HEK293 (cell line): Measurements from ENCODE around the gene SCARB2.

Experiments
- CTCF ChIA-PET: fragments of 350-600 bp; formaldehyde crosslinking; extraction: SDS; loops from one replicate; lab custom pipeline; 2021; ENCODE audit warnings: antibody characterized with exemption; lab: Yijun Ruan, JAX
- POLR2A ChIA-PET: fragments of 300-600 bp; formaldehyde crosslinking; extraction: SDS; loops from one replicate; lab custom pipeline; 2020; ENCODE audit warnings: antibody characterized with exemption, inconsistent platforms; lab: Yijun Ruan, JAX
- H3K27ac ChIP-seq: fragments of 200-500 bp; sonication (Bioruptor generic); 2 replicates; pipeline ENCODE4 v1.5.1; 2014; ENCODE audit warnings: low read depth, low read length, control low read depth, inconsistent platforms; ENCODE audit errors: extremely low read depth
- H3K36me3 ChIP-seq, 2 experiments: fragments of 200-500 bp in 1 of 2; sonication (Bioruptor generic) in 1 of 2; 1 replicate in 1 of 2; 2 replicates in 1 of 2; pipeline ENCODE4 v1.5.1; 2014 to 2017; ENCODE audit warnings: inconsistent platforms in 2 of 2, low read length in 2 of 2; ENCODE audit not compliant: control insufficient read depth in 2 of 2, insufficient read depth in 1 of 2
- H3K4me1 ChIP-seq: fragments of 200-500 bp; sonication (Bioruptor generic); 2 replicates; pipeline ENCODE4 v1.5.1; 2014; ENCODE audit warnings: mild to moderate bottlenecking, low read length, inconsistent platforms; ENCODE audit not compliant: control insufficient read depth, insufficient read depth
- H3K4me3 ChIP-seq: 2 replicates; pipeline ENCODE4 v1.5.1; 2011; ENCODE audit warnings: low read depth, mild to moderate bottlenecking, control low read depth, low read length, moderate library complexity
- H3K9me3 ChIP-seq: fragments of 200-500 bp; sonication (Bioruptor generic); 2 replicates; pipeline ENCODE4 v1.5.1; 2014; ENCODE audit warnings: low read depth, low read length, inconsistent platforms; ENCODE audit not compliant: control insufficient read depth, insufficient read depth
- GFI1B ChIP-seq: fragments of 450-650 bp; formaldehyde crosslinking; IDR thresholded peaks from 2 replicates; pipeline ENCODE4 v1.5.1; 2016; ENCODE audit warnings: missing biosample characterization, missing genetic modification characterization
- HIC1 ChIP-seq: fragments of 450-650 bp; formaldehyde crosslinking; IDR thresholded peaks from 2 replicates; pipeline ENCODE4 v1.5.1; 2016; ENCODE audit warnings: missing biosample characterization, missing genetic modification characterization
- INSM2 ChIP-seq: fragments of 450-650 bp; formaldehyde crosslinking; IDR thresholded peaks from 2 replicates; pipeline ENCODE4 v1.5.1; 2016; ENCODE audit warnings: missing biosample characterization, missing genetic modification characterization
- KLF9 ChIP-seq: fragments of 450-650 bp; formaldehyde crosslinking; IDR thresholded peaks from 2 replicates; pipeline ENCODE4 v1.5.1; 2016; ENCODE audit warnings: missing biosample characterization, missing genetic modification characterization, low read depth
- PBX3 ChIP-seq: sonication (generic); formaldehyde crosslinking; IDR thresholded peaks from 2 replicates; pipeline ENCODE4 v1.8.1; 2022; ENCODE audit warnings: mild to moderate bottlenecking, moderate library complexity, missing genetic modification reagents
- SP3 ChIP-seq: fragments of 450-650 bp; formaldehyde crosslinking; IDR thresholded peaks from 2 replicates; pipeline ENCODE4 v1.5.1; 2016; ENCODE audit warnings: missing biosample characterization, missing genetic modification characterization
- TRIM28 ChIP-seq: IDR thresholded peaks from 2 replicates; pipeline ENCODE4 v1.6.1; 2011; ENCODE audit warnings: low read length, control low read depth, borderline replicate concordance
- ZBTB49 ChIP-seq: fragments of 450-650 bp; formaldehyde crosslinking; IDR thresholded peaks from 2 replicates; pipeline ENCODE4 v1.5.1; 2016; ENCODE audit warnings: missing biosample characterization, missing genetic modification characterization, low read depth
- ZNF133 ChIP-seq: fragments of 450-650 bp; formaldehyde crosslinking; IDR thresholded peaks from 2 replicates; pipeline ENCODE4 v1.5.1; 2016; ENCODE audit warnings: missing biosample characterization, missing genetic modification characterization
- ZNF140 ChIP-seq: fragments of 450-650 bp; formaldehyde crosslinking; IDR thresholded peaks from 2 replicates; pipeline ENCODE4 v1.5.1; 2016; ENCODE audit warnings: missing biosample characterization, missing genetic modification characterization
- ZNF155 ChIP-seq: fragments of 450-650 bp; formaldehyde crosslinking; IDR thresholded peaks from 2 replicates; pipeline ENCODE4 v1.5.1; 2016; ENCODE audit warnings: missing biosample characterization, missing genetic modification characterization
- ZNF16 ChIP-seq: fragments of 450-650 bp; formaldehyde crosslinking; IDR thresholded peaks from 2 replicates; pipeline ENCODE4 v1.5.1; 2016; ENCODE audit warnings: low read depth, missing biosample characterization, missing genetic modification characterization
- ZNF211 ChIP-seq: fragments of 450-650 bp; formaldehyde crosslinking; IDR thresholded peaks from 2 replicates; pipeline ENCODE4 v1.5.1; 2016; ENCODE audit warnings: low read depth, missing biosample characterization, missing genetic modification characterization
- ZNF302 ChIP-seq: fragments of 450-650 bp; formaldehyde crosslinking; IDR thresholded peaks from 2 replicates; pipeline ENCODE4 v1.5.1; 2016; ENCODE audit warnings: missing biosample characterization, missing genetic modification characterization, low read depth
- ZNF335 ChIP-seq: fragments of 450-650 bp; formaldehyde crosslinking; conservative IDR thresholded peaks from 2 replicates; pipeline ENCODE4 v1.5.1; 2016; ENCODE audit warnings: missing biosample characterization, missing genetic modification characterization
- ZNF394 ChIP-seq: fragments of 450-650 bp; formaldehyde crosslinking; IDR thresholded peaks from 2 replicates; pipeline ENCODE4 v1.5.1; 2016; ENCODE audit warnings: missing biosample characterization, missing genetic modification characterization, mild to moderate bottlenecking, moderate library complexity, borderline replicate concordance
- ZNF473 ChIP-seq: fragments of 450-650 bp; formaldehyde crosslinking; IDR thresholded peaks from 2 replicates; pipeline ENCODE4 v1.5.1; 2017; ENCODE audit warnings: missing biosample characterization, missing genetic modification characterization
- ZNF488 ChIP-seq: fragments of 450-650 bp; formaldehyde crosslinking; IDR thresholded peaks from 2 replicates; pipeline ENCODE4 v1.5.1; 2016; ENCODE audit warnings: missing biosample characterization, missing genetic modification characterization
- ZNF501 ChIP-seq: fragments of 450-650 bp; formaldehyde crosslinking; IDR thresholded peaks from 2 replicates; pipeline ENCODE4 v1.5.1; 2016; ENCODE audit warnings: missing biosample characterization, missing genetic modification characterization
- ZNF530 ChIP-seq: fragments of 450-650 bp; formaldehyde crosslinking; IDR thresholded peaks from 2 replicates; pipeline ENCODE4 v1.5.1; 2016; ENCODE audit warnings: low read depth, missing biosample characterization, missing genetic modification characterization
- ZNF626 ChIP-seq: fragments of 450-650 bp; sonication (Bioruptor Pico); formaldehyde crosslinking; IDR thresholded peaks from 2 replicates; pipeline ENCODE4 v1.5.1; 2018; ENCODE audit warnings: missing biosample characterization, missing genetic modification characterization, inconsistent platforms
- ZNF639 ChIP-seq: fragments of 450-650 bp; formaldehyde crosslinking; IDR thresholded peaks from 2 replicates; pipeline ENCODE4 v1.5.1; 2016; ENCODE audit warnings: missing biosample characterization, missing genetic modification characterization
- ZNF701 ChIP-seq: fragments of 450-650 bp; formaldehyde crosslinking; IDR thresholded peaks from 2 replicates; pipeline ENCODE4 v1.5.1; 2016; ENCODE audit warnings: missing biosample characterization, missing genetic modification characterization
- ZNF747 ChIP-seq: fragments of 450-650 bp; formaldehyde crosslinking; IDR thresholded peaks from 2 replicates; pipeline ENCODE4 v1.5.1; 2016; ENCODE audit warnings: missing biosample characterization, missing genetic modification characterization
- ZNF837 ChIP-seq: fragments of 450-650 bp; formaldehyde crosslinking; IDR thresholded peaks from 2 replicates; pipeline ENCODE4 v1.5.1; 2016; ENCODE audit warnings: missing biosample characterization, missing genetic modification characterization
- ZSCAN16 ChIP-seq: fragments of 450-650 bp; formaldehyde crosslinking; IDR thresholded peaks from 2 replicates; pipeline ENCODE4 v1.5.1; 2016; ENCODE audit warnings: missing biosample characterization, missing genetic modification characterization
- ZSCAN23 ChIP-seq: fragments of 450-650 bp; formaldehyde crosslinking; IDR thresholded peaks from 2 replicates; pipeline ENCODE4 v1.5.1; 2016; ENCODE audit warnings: missing biosample characterization, missing genetic modification characterization

SCARB2 gene

GRCh38 chr4:76177709-76178108 is 35.9 kb downstream of the SCARB2 start:
- Histone ChIP-seq H3K4me3 (no peak overlapping the region), H3K9me3 (no peaks in the 10 kb centered on the region), H3K27ac (no peak overlapping the region), H3K4me1 (no peaks in the 10 kb centered on the region), H3K36me3 (peaks cover 0 to 53% of the 10 kb centered on the region in 2 experiments; a peak in 1 of 3 replicates)
- TF ChIP-seq ZBTB49 (tag by site-specific recombination), result no peak
- no peak for TF ChIP-seq ZNF302
- no peak for TF ChIP-seq HIC1
- TF ChIP-seq ZNF626 (tag by site-specific recombination), result no peak
- TF ChIP-seq GFI1B (tag by site-specific recombination), result no peak
- no peak for TF ChIP-seq ZNF639
- no peak for TF ChIP-seq KLF9 (tag by site-specific recombination)
- no peak for TF ChIP-seq ZNF335 (tag by site-specific recombination)
- TF ChIP-seq ZNF140 (tag by site-specific recombination), result no peak
- no peak for TF ChIP-seq ZNF155
- TF ChIP-seq ZNF747, result no peak
- TF ChIP-seq ZNF488 (tag by site-specific recombination), result no peak
- TF ChIP-seq SP3 (tag by site-specific recombination), result no peak
- TF ChIP-seq PBX3 (CRISPR knock-in tag), result no peak
- TF ChIP-seq ZSCAN23 (tag by site-specific recombination), result no peak
- TF ChIP-seq ZNF701 (tag by site-specific recombination), result no peak
- no peak for TF ChIP-seq ZNF837 (tag by site-specific recombination)
- TF ChIP-seq TRIM28, result no peak
- TF ChIP-seq ZNF501 (tag by site-specific recombination), result no peak
- ChIA-PET CTCF (interaction anchor here (5.5 kb wide), 1 partner anchor 199 kb away, joined by 119 read pairs; no protein-coding TSS in a partner anchor), POLR2A (no interaction called here)

GRCh38 chr4:76175336-76175735 is 38.3 kb downstream of the SCARB2 start:
- ChIA-PET CTCF (interaction anchor here (0.5 kb wide), 1 partner anchor 256 kb away, joined by 3 read pairs; no protein-coding TSS in a partner anchor), POLR2A (no interaction called here)
- no peak overlapping the region for H3K4me3 ChIP-seq
- H3K36me3 ChIP-seq, result peaks cover 4 to 65% of the 10 kb centered on the region in 2 experiments; a peak in 2 of 3 replicates
- TF ChIP-seq ZNF530 (no peak), ZNF211 (tag by site-specific recombination) (no peak), ZSCAN16 (no peak), ZNF394 (tag by site-specific recombination) (no peak), ZNF473 (tag by site-specific recombination) (no peak), INSM2 (tag by site-specific recombination) (no peak), ZNF133 (no peak), ZNF16 (tag by site-specific recombination) (no peak)
- H3K4me1 ChIP-seq, result no peaks in the 10 kb centered on the region
- no peak overlapping the region for H3K27ac ChIP-seq
- H3K9me3 ChIP-seq, result no peaks in the 10 kb centered on the region
